A549 treated with AZD9567 at 1 μM for 4 hours (cell line): ENCODE data around the gene ARL5A. TPM values are rescaled to one million over a fixed set of nuclear protein-coding genes. Genes with fewer than 3 reads are reported as not detected.

Experiments used
- total RNA-seq: library from RNA; stranded (reverse); fragments of 200-300 nt; extraction: Qiagen RNA extraction; gene quantifications from 5 replicates; pipeline ENCODE4 v1.2.3, GENCODE V29; 2022; ENCODE audit not compliant: insufficient read depth

Gene ARL5A, protein sequence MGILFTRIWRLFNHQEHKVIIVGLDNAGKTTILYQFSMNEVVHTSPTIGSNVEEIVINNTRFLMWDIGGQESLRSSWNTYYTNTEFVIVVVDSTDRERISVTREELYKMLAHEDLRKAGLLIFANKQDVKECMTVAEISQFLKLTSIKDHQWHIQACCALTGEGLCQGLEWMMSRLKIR
- total RNA-seq = 14.6 to 24.0 TPM (median 20.4 TPM) in 5 replicates

DNA sequence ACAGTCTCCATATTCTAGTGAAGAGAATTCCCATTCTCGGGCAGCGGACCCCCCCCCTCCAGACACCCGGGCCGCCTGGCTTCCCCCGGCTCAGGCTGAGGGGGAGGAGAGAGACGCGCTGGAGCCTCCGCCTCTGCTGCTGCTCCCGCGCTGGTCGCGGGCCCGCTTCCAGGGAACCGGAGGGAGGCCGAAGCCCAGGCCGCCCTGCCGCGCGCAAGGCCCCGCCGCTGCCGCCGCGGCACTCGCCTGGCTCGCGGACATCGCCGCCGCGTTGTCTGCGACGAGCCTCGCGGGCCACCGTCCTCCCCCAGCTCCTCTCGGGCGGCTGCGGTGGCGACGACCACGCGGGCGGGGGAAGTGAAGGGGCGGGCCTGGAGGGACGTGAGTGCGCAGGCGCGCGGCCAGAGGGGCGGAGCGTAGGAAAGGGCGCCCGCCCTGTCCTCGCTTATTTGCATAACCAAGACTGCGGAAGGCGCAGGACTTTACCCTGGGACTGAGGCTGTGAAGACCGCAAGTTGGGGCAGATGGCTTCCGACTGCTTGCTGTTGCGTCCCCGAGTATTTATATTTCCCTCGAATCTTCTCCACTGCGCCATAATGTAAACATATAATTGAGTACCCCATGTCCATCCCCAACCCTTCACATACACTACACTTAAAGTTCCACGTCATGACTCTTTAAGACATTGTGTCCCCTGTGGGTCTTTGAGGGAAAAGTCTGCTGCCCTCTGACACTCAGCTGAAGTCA lies at the start of gene ARL5A:
TSS of gene ARL5A (minus strand) at position 279 of the 747 bp plus-strand sequence. CDS start at position 34, 245 bp downstream.

Other genes with a start within 250 kb of the ARL5A start
- gene NEB, start 93.9 kb downstream of the ARL5A start, total RNA-seq = 0.09 to 0.28 TPM (median 0.23 TPM) in 4 of 5 replicates, not detected in the other